ENCODE results near the gene MKX. TPM values are rescaled to one million over a fixed set of nuclear protein-coding genes. Genes with fewer than 3 reads are reported as not detected.

MKX gene
- total RNA-seq, 4 donors from 2014 or later = 0.63 to 1.2 (median 1.0) TPM

DNA sequence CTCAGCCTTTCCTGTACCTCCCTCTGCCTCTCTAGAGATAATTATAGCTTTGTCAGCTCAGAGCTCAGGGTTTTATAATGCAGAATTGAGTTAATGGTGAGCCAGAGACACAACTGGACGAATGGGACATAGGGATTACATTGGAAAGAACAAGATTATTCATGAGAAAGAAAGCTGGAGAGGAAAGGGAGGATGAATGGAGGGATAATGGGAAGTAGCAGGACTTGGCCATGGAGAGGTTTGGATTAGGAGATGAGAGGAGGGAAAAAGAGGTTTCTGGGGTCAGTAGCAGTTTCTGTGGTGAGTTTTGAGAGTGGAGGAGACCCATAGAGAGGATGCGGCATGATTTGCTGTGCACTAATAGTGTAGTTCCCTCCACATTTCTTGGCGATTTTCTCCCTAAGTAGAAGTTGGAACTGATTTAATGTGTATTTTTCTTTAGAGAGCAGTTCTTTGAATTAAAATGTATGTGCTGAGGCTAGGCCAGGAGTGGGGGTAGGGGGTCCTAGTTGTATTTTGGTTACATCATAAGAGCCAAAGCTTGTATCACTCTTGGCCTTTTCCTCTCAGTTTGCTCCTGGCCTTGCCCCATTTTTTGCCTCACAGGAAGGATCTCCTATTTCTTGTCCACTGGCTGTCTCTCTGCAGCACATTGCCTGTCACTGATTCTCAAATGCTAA is 107.4 kb downstream of the MKX start:
- Histone ChIP-seq H3K9me3 (peaks cover 0 to 7% (median 4%) of the 10 kb centered on the region in 4 donors), H3K4me1 (no peaks in the 10 kb centered on the region), H3K27me3 (no peaks in the 10 kb centered on the region), H3K27ac (no peak overlapping the region), H3K36me3 (no peaks in the 10 kb centered on the region), H3K4me3 (no peak overlapping the region)
- WGBS, 2 donors = 76% methylated on average over 3 of the region's 3 CpGs
- no peak for TF ChIP-seq EP300 (IDR thresholded peaks at IDR 0.05)
- no peak for TF ChIP-seq POLR2A (IDR thresholded peaks at IDR 0.05)
- TF ChIP-seq, protein P1, sequence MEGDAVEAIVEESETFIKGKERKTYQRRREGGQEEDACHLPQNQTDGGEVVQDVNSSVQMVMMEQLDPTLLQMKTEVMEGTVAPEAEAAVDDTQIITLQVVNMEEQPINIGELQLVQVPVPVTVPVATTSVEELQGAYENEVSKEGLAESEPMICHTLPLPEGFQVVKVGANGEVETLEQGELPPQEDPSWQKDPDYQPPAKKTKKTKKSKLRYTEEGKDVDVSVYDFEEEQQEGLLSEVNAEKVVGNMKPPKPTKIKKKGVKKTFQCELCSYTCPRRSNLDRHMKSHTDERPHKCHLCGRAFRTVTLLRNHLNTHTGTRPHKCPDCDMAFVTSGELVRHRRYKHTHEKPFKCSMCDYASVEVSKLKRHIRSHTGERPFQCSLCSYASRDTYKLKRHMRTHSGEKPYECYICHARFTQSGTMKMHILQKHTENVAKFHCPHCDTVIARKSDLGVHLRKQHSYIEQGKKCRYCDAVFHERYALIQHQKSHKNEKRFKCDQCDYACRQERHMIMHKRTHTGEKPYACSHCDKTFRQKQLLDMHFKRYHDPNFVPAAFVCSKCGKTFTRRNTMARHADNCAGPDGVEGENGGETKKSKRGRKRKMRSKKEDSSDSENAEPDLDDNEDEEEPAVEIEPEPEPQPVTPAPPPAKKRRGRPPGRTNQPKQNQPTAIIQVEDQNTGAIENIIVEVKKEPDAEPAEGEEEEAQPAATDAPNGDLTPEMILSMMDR (IDR thresholded peaks at IDR 0.05) = no peak
- DNase-seq (ENCODE audit: low spot score in 2 of 2) = no peak

DNA sequence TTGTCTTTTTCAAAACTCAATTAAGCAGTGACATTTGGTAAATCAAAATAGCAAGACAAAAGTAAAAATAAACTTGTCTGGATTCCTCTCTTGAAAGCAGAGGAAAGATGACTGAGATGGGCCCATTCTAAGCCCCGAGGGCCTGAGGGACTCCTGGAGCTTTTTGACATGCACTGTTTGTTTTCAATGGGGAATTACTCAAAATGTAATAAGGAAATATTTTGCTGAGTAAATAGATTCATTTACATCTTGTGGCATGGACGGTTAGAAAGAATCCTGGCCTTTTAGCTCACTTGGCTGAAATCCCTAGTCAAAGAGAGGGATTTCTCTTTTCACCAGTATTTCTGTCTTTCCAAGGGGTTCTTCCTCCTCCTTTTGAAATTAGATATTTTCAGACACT is 108.0 kb downstream of the MKX start:
- Histone ChIP-seq H3K9me3 (peaks cover 0 to 7% (median 4%) of the 10 kb centered on the region in 4 donors), H3K27me3 (no peaks in the 10 kb centered on the region), H3K4me1 (no peaks in the 10 kb centered on the region), H3K27ac (no peak overlapping the region), H3K4me3 (no peak overlapping the region), H3K36me3 (no peaks in the 10 kb centered on the region)
- WGBS, 2 donors = 37 to 43% methylated on average over 2 of the region's 2 CpGs
- TF ChIP-seq POLR2A (IDR thresholded peaks at IDR 0.05) (no peak), EP300 (IDR thresholded peaks at IDR 0.05) (no peak)
- TF ChIP-seq, protein P1 (IDR thresholded peaks at IDR 0.05) = no peak
- DNase-seq (ENCODE audit: low spot score in 2 of 2) = no peak

DNA sequence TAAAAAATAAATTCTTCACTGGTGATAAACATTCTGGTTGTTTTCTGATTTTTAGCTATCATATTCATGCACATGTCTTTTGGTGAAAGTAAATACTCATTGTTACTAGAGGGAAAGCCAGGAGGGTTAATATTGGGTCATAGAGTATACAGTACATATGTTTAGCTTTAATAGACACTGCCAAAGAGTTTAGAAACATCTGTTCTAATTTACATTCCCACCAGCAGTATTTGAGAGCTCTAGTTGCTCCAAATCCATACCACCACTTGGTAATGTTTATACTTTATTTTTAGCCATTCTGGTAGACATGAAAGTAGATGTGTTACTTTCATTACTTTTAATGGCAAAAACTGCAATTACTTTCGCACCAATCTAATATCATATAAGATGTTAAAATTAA is 108.8 kb downstream of the MKX start:
- TF ChIP-seq, protein P1 (IDR thresholded peaks at IDR 0.05) = no peak
- TF ChIP-seq EP300 (IDR thresholded peaks at IDR 0.05) (no peak), POLR2A (IDR thresholded peaks at IDR 0.05) (no peak)
- DNase-seq (ENCODE audit: low spot score in 2 of 2) = no peak

DNA sequence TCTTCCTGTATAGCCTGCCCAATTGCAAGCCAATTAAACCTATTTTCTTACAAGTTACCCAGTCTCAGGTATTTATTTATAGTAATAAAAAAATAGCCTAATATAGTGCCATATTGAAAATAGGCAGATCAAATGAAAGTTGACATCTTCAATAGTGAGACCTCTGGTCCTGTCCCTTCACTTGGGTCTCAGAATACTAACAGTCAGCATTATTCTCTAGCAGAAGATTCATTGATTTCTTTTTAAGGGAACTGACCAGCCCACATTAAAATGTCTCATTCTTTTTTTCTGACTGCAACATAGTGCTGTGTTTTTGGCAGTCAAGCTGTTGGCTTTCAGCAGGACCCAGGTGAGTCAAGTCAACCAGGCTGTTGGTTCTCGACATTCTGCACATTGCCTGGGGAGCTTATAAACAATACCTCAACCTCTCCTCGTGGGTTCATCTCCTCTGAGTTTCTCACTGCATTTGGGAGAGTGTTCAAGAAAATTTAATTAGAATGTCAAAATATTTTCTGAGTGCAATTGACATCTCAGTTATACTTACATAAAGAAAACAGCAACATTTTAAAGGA is 109.8 kb downstream of the MKX start:
- TF ChIP-seq EP300 (IDR thresholded peaks at IDR 0.05) (no peak), POLR2A (IDR thresholded peaks at IDR 0.05) (no peak)
- TF ChIP-seq, protein P1 (IDR thresholded peaks at IDR 0.05) = no peak
- H3K4me1 ChIP-seq = no peaks in the 10 kb centered on the region
- DNase-seq (ENCODE audit: low spot score in 2 of 2) = no peak
- H3K36me3 ChIP-seq = no peaks in the 10 kb centered on the region
- H3K27ac ChIP-seq = no peak overlapping the region
- H3K9me3 ChIP-seq = no peaks in the 10 kb centered on the region
- no peaks in the 10 kb centered on the region for H3K27me3 ChIP-seq
- no peak overlapping the region for H3K4me3 ChIP-seq
- 69 to 79% methylated on average over 2 of the region's 2 CpGs for WGBS, 2 donors

More for the DNA sequence above, 108.8 kb downstream of the MKX start:
- H3K9me3 ChIP-seq = peaks cover 0 to 4% (median 3%) of the 10 kb centered on the region in 4 donors
- no peak overlapping the region for H3K27ac ChIP-seq
- H3K4me3 ChIP-seq = no peak overlapping the region
- H3K36me3 ChIP-seq = no peaks in the 10 kb centered on the region
- no peaks in the 10 kb centered on the region for H3K27me3 ChIP-seq
- WGBS, 2 donors = 98 to 100% methylated on average over 1 of the region's 1 CpG
- H3K4me1 ChIP-seq = no peaks in the 10 kb centered on the region

DNA sequence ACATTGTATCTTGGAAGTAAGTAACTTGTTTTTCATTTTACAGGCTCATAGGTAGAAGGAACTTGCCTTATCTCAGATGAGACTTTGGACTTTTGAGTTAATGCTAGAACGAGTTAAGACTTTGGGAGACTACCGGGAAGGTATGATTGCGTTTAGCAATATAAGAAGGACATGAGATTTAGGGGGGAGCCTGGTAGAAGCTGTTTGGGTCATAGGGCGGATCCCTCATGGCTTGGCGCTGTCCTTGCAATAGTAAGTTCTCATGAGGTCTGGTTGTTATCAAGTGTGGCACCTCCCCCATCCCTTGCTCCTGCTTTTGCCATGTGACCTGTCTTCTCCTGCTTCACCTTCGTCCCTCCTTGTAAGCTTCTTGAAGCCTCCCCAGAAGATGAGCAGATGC is 110.3 kb downstream of the MKX start:
- H3K36me3 ChIP-seq = no peaks in the 10 kb centered on the region
- WGBS, 2 donors = 93 to 94% methylated on average over 6 of the region's 6 CpGs

More for the DNA sequence above, 110.3 kb downstream of the MKX start:
- no peak for DNase-seq (ENCODE audit: low spot score in 2 of 2)
- Histone ChIP-seq H3K27ac (no peak overlapping the region), H3K27me3 (no peaks in the 10 kb centered on the region), H3K4me3 (no peak overlapping the region), H3K9me3 (no peaks in the 10 kb centered on the region), H3K4me1 (no peaks in the 10 kb centered on the region)
- TF ChIP-seq, protein P1 (IDR thresholded peaks at IDR 0.05) = no peak
- no peak for TF ChIP-seq EP300 (IDR thresholded peaks at IDR 0.05)
- no peak for TF ChIP-seq POLR2A (IDR thresholded peaks at IDR 0.05)

Measured in tibial nerve (tissue), 4 donors.